ENCODE measurements around the gene SLC9A9.

Gene SLC9A9

GRCh38 chr3:143265501-143266070 lies 582.7 kb downstream of the SLC9A9 start:
- DNase-seq: no peak

- DNase-seq: no peak
Measured at GRCh38 chr3:143263852-143264513, 584.3 kb downstream of the SLC9A9 start.

- no peak for DNase-seq
Measured at GRCh38 chr3:143261848-143262247, 586.4 kb downstream of the SLC9A9 start.

GRCh38 chr3:143258692-143259091 lies 589.6 kb downstream of the SLC9A9 start:
- no peak for DNase-seq

- no peak for DNase-seq
Measured at GRCh38 chr3:143256416-143256815, 591.9 kb downstream of the SLC9A9 start.

GRCh38 chr3:143255739-143256138 lies 592.5 kb downstream of the SLC9A9 start:
- DNase-seq: no peak

GRCh38 chr3:143252931-143253330 lies 595.3 kb downstream of the SLC9A9 start:
- DNase-seq: no peak

GRCh38 chr3:143249014-143249413 lies 599.3 kb downstream of the SLC9A9 start:
- no peak for DNase-seq

- no peak for DNase-seq
Measured at GRCh38 chr3:143247073-143247472, 601.2 kb downstream of the SLC9A9 start.

- DNase-seq: no peak
Measured at GRCh38 chr3:143245692-143246091, 602.6 kb downstream of the SLC9A9 start.

GRCh38 chr3:143244516-143245063 lies 603.7 kb downstream of the SLC9A9 start:
- no peak for DNase-seq

GRCh38 chr3:143243686-143244085 lies 604.6 kb downstream of the SLC9A9 start:
- no peak for DNase-seq

- DNase-seq: no peak
Measured at GRCh38 chr3:143242691-143243090, 605.6 kb downstream of the SLC9A9 start.

GRCh38 chr3:143242101-143242500 lies 606.2 kb downstream of the SLC9A9 start:
- no peak for DNase-seq

GRCh38 chr3:143241481-143241951 lies 606.8 kb downstream of the SLC9A9 start:
- no peak for DNase-seq

GRCh38 chr3:143240886-143241285 lies 607.4 kb downstream of the SLC9A9 start:
- no peak for DNase-seq

- no peak for DNase-seq
Measured at GRCh38 chr3:143239031-143239430, 609.2 kb downstream of the SLC9A9 start.

- no peak for DNase-seq
Measured at GRCh38 chr3:143237077-143237627, 611.1 kb downstream of the SLC9A9 start.

- DNase-seq: no peak
Measured at GRCh38 chr3:143236226-143236964, 611.9 kb downstream of the SLC9A9 start.

GRCh38 chr3:143235614-143236204 lies 612.6 kb downstream of the SLC9A9 start:
- DNase-seq: no peak

GRCh38 chr3:143234526-143234925 lies 613.7 kb downstream of the SLC9A9 start:
- DNase-seq: no peak

GRCh38 chr3:143232981-143233380 lies 615.3 kb downstream of the SLC9A9 start:
- no peak for DNase-seq

GRCh38 chr3:143228405-143228804 lies 619.9 kb downstream of the SLC9A9 start:
- no peak for DNase-seq

All from CD4-positive, alpha-beta T cell treated with Interleukin-6 for 4 hours (primary cell).